AG09319 (cell line): ENCODE data around the gene PCBP3.
"Not testable (repeated sequence)": the region's sequence is repeated elsewhere in the genome, so short reads cannot be mapped to it uniquely, and the experiment has no call there.

Experiments
- DNase-seq: peaks from one replicate; pipeline ENCODE4 v3.0.0-alpha.2; 2010; ENCODE audit warnings: low read depth; ENCODE audit errors: extremely low read depth
- TF ChIP-seq, protein P1 (sequence below): IDR thresholded peaks from 2 replicates; pipeline ENCODE4 v1.5.1; 2011; ENCODE audit warnings: low read depth, mild to moderate bottlenecking, inconsistent platforms, low read length, moderate library complexity

The PCBP3 gene

DNA sequence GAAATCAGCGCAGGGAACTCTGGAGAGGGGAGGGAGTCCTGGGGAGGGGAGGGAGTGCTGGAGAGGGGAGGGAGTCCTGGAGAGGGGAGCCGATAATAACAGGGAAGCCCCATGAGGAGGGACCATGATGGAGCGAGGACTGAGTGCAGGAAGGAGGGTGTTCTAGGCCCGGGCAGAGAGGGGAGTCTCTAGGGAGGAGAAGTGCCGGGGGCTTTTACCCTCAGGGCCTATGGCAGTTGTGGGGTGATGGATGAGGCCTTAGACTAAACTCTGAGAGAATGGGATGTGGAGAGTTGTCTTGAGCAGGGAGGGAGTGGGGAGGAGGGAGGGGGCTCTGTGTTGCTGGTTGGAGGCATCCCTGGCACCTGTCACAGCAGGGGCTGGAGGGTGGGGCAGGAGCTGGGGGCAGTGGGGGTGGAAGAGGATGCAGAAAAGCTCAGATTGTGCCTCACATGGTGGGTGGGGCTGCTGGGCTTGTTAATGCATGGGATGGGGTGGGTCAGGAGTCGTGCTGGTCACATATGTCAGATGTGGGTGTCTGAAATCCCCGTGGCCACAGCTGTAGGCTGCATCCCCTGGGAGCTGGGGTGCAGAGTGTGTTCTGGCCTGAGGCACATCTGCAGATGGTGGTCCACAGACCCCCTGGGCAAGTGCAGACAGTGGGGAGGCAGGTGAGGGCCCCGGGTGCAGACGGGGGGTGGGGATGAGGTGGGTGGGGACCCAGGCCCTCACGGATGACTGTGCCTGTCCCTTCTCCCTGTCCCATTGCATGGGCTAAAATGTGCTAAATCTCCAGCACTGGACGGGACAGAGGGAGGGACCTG lies 249.6 kb downstream of the PCBP3 start:
- TF ChIP-seq, protein P1, sequence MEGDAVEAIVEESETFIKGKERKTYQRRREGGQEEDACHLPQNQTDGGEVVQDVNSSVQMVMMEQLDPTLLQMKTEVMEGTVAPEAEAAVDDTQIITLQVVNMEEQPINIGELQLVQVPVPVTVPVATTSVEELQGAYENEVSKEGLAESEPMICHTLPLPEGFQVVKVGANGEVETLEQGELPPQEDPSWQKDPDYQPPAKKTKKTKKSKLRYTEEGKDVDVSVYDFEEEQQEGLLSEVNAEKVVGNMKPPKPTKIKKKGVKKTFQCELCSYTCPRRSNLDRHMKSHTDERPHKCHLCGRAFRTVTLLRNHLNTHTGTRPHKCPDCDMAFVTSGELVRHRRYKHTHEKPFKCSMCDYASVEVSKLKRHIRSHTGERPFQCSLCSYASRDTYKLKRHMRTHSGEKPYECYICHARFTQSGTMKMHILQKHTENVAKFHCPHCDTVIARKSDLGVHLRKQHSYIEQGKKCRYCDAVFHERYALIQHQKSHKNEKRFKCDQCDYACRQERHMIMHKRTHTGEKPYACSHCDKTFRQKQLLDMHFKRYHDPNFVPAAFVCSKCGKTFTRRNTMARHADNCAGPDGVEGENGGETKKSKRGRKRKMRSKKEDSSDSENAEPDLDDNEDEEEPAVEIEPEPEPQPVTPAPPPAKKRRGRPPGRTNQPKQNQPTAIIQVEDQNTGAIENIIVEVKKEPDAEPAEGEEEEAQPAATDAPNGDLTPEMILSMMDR = no peak
- DNase-seq = no peak

DNA sequence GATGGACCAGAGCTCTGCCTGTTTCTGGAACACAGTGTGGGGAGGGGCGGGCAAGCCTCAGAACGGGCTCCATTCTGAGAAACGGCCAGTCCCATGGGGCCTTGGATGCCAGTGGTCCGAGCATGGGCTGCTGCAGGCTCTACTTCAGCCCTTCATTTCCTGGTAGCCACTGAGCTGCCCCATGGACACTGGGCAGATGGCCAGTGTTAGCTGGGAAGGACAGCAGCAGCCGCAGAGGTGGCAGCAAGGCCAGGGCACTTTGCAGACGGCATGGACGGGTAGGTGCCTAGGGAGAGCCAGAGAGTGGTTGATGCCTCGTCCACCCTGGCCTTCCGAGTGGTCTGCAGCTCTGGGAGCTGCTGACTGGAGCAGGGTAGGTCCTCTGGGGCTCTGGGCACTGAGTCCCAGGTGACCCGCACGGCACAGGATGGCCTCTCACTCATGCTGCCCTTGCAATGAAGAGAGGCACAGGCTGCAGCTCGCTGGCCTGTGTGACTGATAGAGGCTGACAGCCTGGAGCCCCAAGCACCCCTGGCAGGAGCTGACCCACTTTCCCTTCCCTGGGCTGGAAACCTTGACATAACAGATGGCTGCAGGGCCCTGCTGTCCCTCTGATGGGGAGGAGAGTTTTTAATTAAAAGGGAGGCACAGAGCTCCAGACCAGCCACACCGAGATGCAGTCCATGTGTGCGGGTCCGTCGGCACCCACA lies 250.4 kb downstream of the PCBP3 start:
- TF ChIP-seq, protein P1 = no peak
- no peak for DNase-seq

DNA sequence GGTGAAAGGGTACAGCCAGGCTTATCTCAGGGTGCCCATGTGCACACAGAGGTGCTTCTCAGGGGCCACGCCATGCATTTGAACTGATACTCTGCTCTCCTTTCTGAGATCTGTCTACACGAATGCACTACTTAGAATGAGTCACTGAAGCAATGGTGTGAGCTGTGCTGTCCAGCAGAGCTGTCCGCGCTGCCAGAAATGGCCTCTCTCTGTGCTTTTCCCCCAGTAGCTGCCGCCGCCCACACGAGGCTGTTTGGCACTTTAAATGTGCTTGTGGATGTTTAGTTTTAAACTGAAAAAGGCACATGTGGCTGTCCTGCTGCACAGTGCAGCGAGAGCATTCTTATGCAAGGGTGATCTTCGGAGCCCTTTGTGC lies 250.9 kb downstream of the PCBP3 start:
- no peak for DNase-seq
- TF ChIP-seq, protein P1 = no peak

DNA sequence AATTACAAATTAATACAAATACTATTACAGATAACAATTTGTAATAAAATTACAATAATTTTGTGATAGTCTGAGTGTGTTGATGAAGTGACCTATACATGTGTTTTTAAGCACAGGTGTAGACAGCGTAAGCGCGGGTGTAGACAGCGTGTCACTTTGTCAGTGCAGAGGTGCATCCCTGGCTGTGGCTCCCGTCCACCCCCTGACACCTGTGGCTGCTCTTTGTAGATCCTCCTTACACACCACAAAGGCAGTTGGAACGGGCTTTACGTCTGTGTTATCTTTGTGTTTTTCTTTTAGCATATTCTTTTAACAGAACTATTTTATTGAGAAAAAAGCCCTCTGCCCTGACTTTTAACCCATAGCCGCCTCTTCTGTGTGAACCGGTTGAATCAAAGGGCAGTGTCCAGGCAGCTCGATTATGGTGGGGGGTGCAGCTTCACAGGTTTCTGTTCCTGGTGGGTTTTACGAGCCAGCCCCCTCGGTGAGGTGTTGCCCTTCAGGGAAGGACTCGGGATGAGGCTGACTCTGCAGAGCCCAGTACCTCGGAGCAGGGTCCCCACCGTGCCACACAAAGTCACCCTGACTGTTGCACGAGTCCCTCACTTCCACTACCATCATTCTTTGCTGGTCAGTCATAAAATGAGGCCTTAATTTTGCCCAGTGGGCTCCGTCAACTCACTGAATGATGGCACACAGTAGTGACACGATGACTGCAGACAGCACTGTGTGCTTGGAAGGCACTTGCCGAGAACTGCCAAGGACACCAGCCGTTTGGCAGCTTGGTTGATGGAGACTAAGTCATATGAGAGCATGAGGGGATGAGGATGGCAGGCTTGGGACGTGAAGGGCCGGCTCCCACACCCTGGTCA lies 251.6 kb downstream of the PCBP3 start:
- DNase-seq = no peak
- TF ChIP-seq, protein P1 = no peak

DNA sequence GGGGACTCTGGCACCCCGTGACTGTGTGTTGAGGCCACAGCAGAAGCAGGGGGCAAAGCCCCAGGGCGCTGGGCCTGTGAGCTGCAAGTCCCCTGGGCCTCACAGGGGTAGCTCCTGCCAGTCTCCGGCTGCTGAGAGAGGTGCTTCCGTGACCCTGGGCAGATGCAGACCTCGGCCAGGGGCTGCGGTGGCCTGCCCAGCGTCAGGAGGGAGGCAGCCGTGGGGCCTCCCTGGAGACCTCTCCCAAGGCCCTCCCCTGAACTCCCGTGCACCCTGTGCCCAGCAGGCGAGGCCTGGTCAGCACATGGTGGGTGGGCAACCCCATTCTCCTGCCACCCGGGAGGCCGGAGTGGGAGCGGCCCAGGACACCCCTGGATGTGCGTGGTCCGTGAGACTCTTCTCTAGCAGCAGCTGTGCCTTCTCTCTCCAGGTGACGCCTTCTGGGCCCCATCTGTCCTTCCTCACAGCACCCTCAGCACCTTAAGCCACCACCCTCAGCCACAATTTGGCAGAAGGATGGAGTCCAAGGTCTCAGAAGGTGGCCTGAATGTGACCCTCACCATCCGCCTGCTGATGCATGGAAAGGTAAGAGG lies 252.3 kb downstream of the PCBP3 start:
- no peak for DNase-seq
- TF ChIP-seq, protein P1 = no peak

DNA sequence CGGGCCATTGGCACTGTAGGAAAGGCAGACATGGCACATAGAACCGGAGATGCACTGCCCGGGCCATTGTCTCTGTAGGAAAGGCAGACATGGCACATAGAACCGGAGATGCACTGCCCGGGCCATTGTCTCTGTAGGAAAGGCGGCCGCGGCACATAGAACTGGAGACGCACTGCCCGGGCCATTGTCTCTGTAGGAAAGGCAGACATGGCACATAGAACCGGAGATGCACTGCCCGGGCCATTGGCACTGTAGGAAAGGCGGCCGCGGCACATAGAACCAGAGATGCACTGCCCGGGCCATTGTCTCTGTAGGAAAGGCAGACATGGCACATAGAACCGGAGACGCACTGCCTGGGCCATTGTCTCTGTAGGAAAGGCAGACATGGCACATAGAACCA lies 252.9 kb downstream of the PCBP3 start:
- not testable (repeated sequence) for DNase-seq
